Uterus (tissue), 4 donors: ENCODE data around the gene PLA2G15. TPM values are rescaled to one million over a fixed set of nuclear protein-coding genes. Genes with fewer than 3 reads are reported as not detected.

Experiments used
- DNase-seq, 2 donors: peaks; one replicate each; pipeline ENCODE4 v3.0.0-alpha.2; 2019 to 2020
- H3K27ac ChIP-seq, 2 donors: fragments of 200-600 bp; sonication (generic); 1 replicate in 1 of 2; 2 replicates in 1 of 2; pipeline ENCODE4 v1.5.1; 2016 to 2018
- H3K27me3 ChIP-seq, 2 donors: fragments of 200-600 bp; sonication (generic); one replicate each; pipeline ENCODE4 v1.5.1; 2018 to 2019; ENCODE audit warnings: control low read depth in 1 of 2
- H3K36me3 ChIP-seq, 2 donors: fragments of 200-600 bp; sonication (generic); one replicate each; pipeline ENCODE4 v1.5.1; 2019; ENCODE audit warnings: control low read depth in 1 of 2
- H3K4me1 ChIP-seq, 2 donors: fragments of 200-600 bp; sonication (generic); one replicate each; pipeline ENCODE4 v1.5.1; 2018 to 2019; ENCODE audit warnings: control low read depth in 1 of 2
- H3K4me3 ChIP-seq, 2 donors: fragments of 200-600 bp; sonication (generic); 1 replicate in 1 of 2; 2 replicates in 1 of 2; pipeline ENCODE4 v1.5.1; 2018 to 2019; ENCODE audit warnings: mild to moderate bottlenecking in 1 of 2
- H3K9me3 ChIP-seq, 2 donors: fragments of 200-600 bp; sonication (generic); one replicate each; pipeline ENCODE4 v1.5.1; 2019; ENCODE audit warnings: control low read depth in 1 of 2
- CTCF ChIP-seq, 4 experiments: fragments of 200-600 bp in 2 of 4; fragments of 450-650 bp in 2 of 4; sonication (generic) in 2 of 4; IDR thresholded peaks; one replicate each; pipeline ENCODE4 v1.5.1; 2016 to 2019; ENCODE audit warnings: antibody characterized with exemption in 4 of 4, mild to moderate bottlenecking in 2 of 4, moderate library complexity in 1 of 4
- POLR2A ChIP-seq, 2 donors: fragments of 450-650 bp; IDR thresholded peaks; one replicate each; pipeline ENCODE4 v1.6.1; 2016; ENCODE audit warnings: antibody characterized with exemption in 2 of 2, mild to moderate bottlenecking in 1 of 2, moderate library complexity in 1 of 2
- intact Hi-C: fragments of 100-400 bp; cut with DNase I; formaldehyde crosslinking; loops from one replicate; pipeline ENCODE4 v1.15.1; 2023; ENCODE audit warnings: low total_unique reads
- total RNA-seq, 4 donors: library from RNA; depleted of rRNA in 3 of 4; stranded (reverse); fragments of >200 nt in 3 of 4; gene quantifications; one replicate each; pipeline versions ENCODE4 v1.1.0 to v1.2.4, GENCODE V29; 2014 to 2023
- donor health status: DM: yes; HTN: yes; CAD: no.

The PLA2G15 gene
- total RNA-seq, 4 donors from 2014 or later, result 0.51 to 22.3 (median 7.9) TPM

- Histone ChIP-seq H3K4me1 (peaks cover 0 to 13% of the 10 kb centered on the region in 2 donors), H3K27ac (no peak overlapping the region), H3K36me3 (no peaks in the 10 kb centered on the region), H3K4me3 (no peak overlapping the region), H3K9me3 (no peaks in the 10 kb centered on the region), H3K27me3 (no peaks in the 10 kb centered on the region)
- intact Hi-C loops, result no loop called here
- no peak for TF ChIP-seq CTCF (IDR thresholded peaks at IDR 0.05)
- TF ChIP-seq POLR2A (IDR thresholded peaks at IDR 0.05), result no peak
- no peak for DNase-seq
Measured at GRCh38 chr16:68233085-68233834, 11.9 kb upstream of the PLA2G15 start.

GRCh38 chr16:68233835-68234187 is 11.4 kb upstream of the PLA2G15 start:
- H3K27ac ChIP-seq, result no peak overlapping the region
- peak in 1 of 2 donors; percentile 11 for DNase-seq
- no peak overlapping the region for H3K4me3 ChIP-seq
- no peaks in the 10 kb centered on the region for H3K36me3 ChIP-seq
- TF ChIP-seq POLR2A (IDR thresholded peaks at IDR 0.05), result no peak
- no peak for TF ChIP-seq CTCF (IDR thresholded peaks at IDR 0.05)
- no peaks in the 10 kb centered on the region for H3K9me3 ChIP-seq
- peaks cover 0 to 13% of the 10 kb centered on the region in 2 donors for H3K4me1 ChIP-seq
- intact Hi-C loops, result no loop called here
- no peaks in the 10 kb centered on the region for H3K27me3 ChIP-seq

GRCh38 chr16:68234188-68235107 is 10.7 kb upstream of the PLA2G15 start:
- no peaks in the 10 kb centered on the region for H3K9me3 ChIP-seq
- TF ChIP-seq CTCF (IDR thresholded peaks at IDR 0.05) (no peak), POLR2A (IDR thresholded peaks at IDR 0.05) (no peak)
- intact Hi-C loops, result no loop called here
- no peaks in the 10 kb centered on the region for H3K36me3 ChIP-seq
- H3K27me3 ChIP-seq, result no peaks in the 10 kb centered on the region
- no peak overlapping the region for H3K27ac ChIP-seq
- H3K4me1 ChIP-seq, result peaks cover 0 to 13% of the 10 kb centered on the region in 2 donors
- no peak overlapping the region for H3K4me3 ChIP-seq
- peak in 1 of 2 donors; percentile 18 for DNase-seq

- Histone ChIP-seq H3K4me3 (peak overlapping the region in 1 of 2 donors; percentile 23), H3K27me3 (no peaks in the 10 kb centered on the region), H3K9me3 (no peaks in the 10 kb centered on the region), H3K27ac (no peak overlapping the region), H3K36me3 (no peaks in the 10 kb centered on the region), H3K4me1 (peaks cover 0 to 13% of the 10 kb centered on the region in 2 donors)
- intact Hi-C loops, result no loop called here
- DNase-seq, result peak in 1 of 2 donors; percentile 24
- no peak for TF ChIP-seq POLR2A (IDR thresholded peaks at IDR 0.05)
- TF ChIP-seq CTCF (IDR thresholded peaks at IDR 0.05), result no peak
Measured at GRCh38 chr16:68235108-68235886, 9.9 kb upstream of the PLA2G15 start.
